NOMO-1 treated with DMSO at 0.1 percent for 48 hours (cell line): Measurements from ENCODE around the gene CDK6.

ENCODE experiments used
- DNase-seq: peaks from one replicate; lab custom pipeline; 2025; ENCODE audit not compliant: unreplicated experiment; lab: John Stamatoyannopoulos, UW

The CDK6 gene

DNA sequence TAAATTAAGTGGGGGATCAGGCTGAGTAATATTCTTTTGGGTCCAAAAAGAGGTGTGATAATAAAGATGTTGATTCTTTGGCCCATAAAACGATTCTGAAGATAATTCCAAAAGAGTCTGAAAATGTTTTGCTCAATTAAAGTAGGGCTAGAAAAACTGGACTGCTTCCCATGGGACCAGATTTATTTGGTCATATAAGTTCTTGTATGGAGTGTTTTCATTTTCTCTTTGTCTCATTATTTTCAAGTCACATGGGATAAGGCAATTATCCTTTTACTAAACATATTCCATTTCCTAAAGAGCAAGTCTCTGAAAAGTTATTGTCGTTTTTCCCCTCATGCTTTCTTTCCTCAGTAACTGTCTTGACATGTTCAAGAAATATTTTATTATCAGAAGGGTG, 41.5 kb downstream of the CDK6 start:
- no peak for DNase-seq

DNA sequence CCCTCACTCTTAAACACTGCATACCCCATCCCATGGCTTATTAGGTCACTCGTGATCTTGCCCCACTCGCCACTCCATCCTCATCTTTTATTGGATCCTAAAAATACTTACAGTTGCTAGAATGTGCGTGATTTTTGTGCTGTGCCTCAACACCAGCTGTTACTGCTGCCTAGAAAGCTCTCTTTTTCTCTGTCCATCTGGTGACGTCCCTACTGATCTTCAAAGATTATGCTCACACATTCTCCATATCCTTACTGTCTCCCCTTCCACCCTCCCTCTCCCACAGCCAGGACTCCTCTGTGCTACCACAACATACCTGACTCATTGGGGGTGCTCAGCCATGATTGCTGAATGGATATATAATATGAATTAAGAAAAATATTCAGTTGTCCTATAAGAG, 42.0 kb downstream of the CDK6 start:
- no peak for DNase-seq

DNA sequence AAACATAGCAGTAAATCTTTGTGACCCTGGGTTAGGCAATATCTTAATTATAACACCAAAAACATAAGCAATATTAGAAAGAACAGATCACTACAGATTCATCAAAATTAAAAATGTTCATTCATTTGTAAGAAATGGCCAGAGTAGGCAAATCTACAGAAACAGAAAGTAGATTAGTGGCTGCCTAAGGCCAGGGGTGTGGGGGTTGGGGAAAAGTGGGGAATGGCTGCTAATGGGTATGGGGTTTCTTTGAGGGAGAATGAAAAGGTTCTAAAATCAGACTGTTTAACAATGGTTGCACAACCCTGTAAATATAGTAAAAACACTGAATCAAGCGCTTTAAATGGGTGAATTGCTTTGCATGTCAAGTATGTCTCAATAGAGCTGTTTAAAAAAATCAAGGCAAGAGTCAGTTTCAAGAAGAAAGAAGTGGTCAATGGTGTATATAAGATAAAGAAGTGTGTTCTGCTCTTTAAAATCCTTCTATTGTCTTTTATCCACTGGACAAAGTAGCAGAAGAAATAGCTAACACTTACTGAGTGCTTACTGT, 42.6 kb downstream of the CDK6 start:
- peak; percentile 98 for DNase-seq

DNA sequence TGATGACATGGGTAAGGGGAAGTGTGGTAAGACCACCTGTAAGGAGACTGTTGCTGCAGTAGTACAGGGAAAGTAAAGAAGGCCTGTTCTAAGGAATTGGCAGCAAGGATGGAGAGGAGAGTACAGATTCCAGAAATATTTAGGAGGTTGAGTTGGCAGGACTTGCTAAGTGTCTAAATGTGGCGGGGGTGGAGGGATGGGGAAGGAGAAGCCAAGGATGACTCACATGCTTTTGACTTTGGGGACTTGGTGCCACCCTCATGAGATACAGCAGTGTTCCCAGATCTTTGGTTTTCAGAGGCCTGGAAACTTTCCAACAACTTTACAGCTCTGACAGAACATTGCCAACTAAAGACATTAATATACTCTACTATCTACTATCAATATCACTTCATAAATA, 45.4 kb downstream of the CDK6 start:
- no peak for DNase-seq

DNA sequence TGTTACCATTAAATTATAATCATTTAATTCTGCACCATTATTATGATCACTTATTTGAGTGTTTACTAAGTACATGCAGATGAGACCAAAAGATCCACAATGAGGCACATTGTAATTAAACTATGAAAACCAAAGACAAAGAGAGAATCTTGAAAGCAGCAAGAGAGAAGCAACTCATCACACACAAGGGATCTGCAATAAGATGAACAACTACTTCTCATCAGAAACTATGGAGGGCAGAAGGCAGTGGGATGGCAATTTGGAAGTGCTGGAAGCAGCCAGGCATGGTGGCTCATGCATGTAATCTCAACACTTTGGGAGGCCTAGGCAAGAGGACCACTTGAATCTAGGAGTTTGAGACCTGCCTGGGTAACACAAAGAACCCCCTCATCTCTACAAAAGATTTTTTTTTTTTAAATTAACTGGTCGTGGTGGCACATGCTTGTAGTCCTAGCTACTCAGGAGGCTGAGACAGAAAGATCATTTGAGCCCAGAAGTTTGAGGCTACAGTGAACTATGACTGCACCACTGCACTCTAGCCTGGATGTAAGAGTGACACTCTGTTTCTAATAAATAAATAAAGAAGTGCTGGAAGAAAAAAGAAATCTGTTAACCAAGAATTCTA, 47.7 kb downstream of the CDK6 start:
- DNase-seq = peak; percentile 41

DNA sequence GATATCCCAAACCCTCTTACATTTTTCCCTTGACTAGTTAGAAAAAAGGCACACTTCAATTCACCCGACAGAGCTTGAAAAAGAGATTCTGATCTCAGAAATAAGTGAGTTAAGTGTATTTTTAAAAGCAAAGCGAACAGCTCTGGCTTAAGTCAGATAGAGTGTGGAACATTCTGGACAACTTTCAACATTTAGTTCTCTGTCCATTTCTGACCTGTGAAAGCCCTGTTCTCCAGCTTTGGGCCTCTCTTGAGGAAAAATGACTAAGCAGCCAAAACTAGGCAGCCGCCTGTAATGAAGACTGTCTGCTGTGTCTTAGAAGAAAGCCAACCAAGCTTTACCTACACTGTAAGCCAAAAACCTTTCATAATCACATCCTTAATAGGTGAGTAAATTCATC, 50.5 kb downstream of the CDK6 start:
- no peak for DNase-seq

DNA sequence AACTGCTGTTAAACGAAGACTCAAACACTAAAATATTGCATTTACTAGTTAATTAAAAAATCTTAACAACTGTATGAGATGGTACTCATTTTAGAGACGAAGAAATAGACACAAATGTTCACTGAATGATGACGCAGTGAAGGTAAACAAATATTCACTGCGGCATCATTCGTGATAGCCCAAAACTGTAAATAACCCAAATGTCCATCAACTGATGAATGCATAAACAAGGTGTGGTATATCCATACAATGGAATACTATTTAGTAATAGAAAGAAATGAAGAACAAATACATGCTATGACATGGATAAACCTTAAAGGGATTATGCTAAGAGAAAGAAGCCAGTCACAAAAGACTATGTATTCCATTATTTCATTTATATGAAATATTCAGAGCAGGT, 51.4 kb downstream of the CDK6 start:
- DNase-seq = no peak

DNA sequence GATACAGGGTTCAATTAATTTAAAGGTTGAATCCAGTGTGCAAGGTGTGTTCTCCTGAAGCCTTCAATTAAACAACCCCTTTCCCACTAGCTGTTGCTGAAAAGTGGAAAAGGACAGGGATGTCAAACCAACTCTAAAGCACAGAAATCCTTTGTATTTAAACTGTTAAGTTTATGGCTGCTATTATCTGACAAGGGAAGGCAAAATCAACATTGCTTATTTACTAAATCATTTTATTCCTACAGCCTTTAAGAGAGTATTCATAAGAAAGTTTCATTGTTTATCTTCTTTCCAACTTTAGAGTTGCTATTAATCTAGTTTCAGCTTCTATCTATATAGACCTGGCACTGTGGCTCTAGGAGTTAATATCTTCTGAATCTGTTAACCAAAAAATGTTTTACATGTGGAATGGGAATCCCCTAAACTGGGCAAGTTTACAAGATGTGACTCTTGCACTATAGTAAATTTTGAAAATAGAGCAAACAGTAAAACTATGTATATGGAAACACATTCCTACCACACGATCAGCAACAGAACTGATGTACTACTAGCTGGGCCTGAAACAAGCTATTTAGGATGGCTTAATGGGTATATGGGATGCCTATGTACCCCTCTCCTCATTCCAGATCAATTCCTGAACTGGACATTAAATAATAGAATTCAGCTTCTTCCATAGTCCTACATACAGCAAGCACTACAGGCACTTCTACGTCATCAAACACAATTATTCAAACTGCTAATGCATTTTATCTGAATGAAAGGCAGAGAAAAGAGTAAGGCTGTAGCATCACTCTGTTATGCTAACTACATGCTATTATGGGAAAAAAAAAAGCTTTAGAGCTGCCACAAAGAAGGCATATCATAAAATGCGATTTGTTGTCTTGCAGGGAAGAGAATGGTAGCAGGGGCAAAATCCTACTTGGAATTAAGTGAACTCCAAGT, 52.8 kb downstream of the CDK6 start:
- DNase-seq = no peak

DNA sequence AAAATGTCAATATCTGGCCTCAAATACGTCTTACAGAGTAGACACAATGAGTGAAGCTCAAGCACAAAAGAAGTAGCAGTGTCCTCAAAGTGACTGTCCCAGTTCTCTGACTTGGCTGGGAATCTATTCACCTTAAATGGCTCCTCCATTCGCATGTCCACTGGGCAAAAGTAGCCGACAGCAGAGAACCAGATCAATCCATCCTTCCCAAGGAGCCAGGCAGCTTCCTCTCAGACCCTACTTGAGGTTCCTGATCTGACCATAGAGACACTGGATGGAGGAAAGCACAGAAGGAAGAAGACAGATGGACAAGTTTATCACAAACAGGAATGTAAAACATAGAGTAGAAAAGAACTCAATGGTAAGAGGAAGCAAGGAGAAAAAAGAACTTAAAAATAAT, 53.5 kb downstream of the CDK6 start:
- DNase-seq = no peak

DNA sequence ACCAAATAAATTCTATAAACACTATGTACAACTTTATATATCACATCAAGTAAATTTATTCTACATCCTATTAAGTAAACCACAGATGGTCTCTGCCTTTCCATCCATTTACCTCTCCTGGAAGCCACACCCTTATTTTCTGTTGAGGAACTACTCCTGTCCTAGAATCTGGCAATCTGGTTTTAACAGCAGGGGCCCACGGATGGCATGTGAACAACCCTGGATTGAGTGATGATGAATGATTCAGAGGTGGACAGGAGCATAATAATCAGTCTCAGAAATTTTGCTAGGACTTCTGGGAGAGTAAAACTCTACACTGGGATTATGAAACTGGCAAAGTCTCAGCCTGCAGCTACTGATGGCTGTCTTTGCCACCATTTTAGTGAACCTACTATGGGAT, 54.1 kb downstream of the CDK6 start:
- DNase-seq = peak; percentile 42

DNA sequence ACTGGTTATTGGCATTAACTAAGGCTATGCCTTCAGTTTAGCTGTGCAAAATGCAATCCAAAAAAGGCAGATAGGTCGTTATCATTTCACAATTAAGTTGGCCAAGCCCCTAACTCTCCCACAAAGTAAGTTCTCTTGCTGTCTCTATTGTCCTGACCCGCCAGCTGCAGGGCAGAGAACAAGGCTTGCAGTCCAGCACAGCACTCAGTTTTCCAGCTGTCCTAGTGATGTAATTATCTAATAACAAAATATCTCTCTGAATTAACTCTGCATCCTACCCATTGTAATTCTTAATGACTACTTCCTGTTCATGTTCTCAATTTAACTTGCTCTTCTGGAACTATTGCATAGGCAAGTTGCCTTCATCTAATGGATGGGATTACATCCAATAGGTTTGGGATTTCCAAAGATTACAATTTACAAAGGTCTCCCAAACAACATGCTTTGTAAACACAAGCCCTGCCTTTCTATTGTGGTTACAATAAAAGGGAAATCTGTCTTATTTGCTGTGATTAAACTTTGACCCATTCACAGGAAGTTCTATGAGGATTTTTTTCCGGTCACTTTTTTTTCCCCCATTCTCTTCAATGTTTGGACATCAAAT, 55.2 kb downstream of the CDK6 start:
- DNase-seq = peak; percentile 81

DNA sequence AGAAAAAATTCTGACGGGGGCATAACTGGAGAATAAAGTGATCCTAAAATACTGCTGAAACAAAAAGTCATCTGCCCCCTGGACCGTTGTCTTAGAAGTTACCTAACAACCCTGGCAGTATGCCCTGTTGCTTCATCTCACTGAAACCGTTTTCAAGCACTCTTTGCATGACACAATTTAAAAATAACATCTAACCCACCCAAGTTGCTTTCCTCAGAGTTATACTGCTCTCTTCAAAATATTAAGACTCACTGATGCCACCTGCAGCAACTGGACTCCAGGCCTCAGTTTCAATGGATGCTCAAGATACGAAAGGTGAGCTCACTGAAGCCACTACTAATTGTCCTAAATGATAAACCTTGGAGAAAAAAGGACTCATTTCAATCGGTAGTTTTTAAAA, 57.4 kb downstream of the CDK6 start:
- peak; percentile 100 for DNase-seq

DNA sequence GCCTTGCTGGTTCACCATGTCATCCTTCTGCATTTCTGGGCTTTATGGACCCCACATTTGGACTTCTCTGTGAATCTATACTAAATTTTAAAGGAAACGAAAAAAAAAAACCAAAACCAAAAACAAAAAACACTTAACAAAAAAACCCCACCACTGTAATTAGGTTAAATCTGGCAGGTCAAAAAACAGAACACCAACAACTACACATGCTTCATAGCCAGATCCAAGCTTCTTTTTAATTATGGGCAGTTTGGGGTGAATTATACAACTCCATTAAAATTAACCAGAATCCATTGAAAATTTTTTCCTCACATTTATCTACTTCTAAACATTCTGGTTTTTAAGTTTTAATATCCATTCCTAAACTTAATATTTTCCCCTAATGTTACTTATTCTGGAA, 58.4 kb downstream of the CDK6 start:
- DNase-seq = no peak

DNA sequence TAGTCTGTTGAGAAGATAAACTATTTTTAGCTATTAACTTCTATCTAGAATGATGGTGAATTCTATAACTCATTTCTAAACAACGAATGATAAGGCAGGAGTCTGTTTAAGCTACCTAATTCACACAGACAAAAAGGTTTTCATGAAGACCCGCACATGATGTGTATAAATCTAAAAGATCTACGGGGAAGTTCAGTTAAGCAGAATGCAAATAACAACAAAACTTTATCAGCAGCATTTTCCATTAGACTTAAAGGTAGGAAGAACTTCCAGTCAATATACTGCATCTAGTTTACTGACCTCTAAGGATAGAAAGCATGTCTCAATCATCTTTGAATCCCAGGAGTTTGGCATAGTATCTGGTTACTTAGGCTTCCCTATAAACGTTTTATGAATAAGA, 62.6 kb downstream of the CDK6 start:
- no peak for DNase-seq

DNA sequence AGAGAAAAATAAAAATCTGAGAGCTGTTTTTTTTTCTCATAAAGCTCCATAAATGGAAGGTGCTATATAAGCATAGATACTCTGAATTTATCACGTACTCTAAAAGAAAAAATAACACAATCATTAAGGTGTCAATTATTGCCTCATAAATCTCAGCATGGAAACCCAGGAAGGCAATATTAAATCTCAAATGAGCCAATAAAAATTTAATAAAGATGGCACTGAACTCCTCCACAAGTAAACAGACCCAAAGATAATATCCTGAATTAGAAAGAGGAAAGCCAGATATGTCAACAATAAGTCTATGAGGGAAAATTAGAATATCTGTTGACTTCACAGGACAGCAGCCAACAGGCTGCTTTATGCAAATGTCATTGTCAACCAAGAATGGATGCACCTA, 66.5 kb downstream of the CDK6 start:
- no peak for DNase-seq

DNA sequence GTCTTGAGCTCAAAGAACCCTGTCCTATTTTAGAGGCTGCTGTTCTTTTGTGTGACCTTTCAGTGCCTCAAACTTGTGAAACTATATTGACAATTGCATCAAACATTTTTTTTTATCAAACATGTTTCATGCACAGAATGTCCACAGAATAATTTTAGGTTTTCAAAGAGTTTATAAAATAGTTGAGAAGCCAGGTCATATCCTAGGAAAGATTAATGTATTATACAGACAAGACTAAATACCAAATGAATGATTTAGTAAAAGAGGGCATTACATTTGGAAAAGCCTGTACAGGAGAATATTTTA, 67.0 kb downstream of the CDK6 start:
- DNase-seq = no peak

DNA sequence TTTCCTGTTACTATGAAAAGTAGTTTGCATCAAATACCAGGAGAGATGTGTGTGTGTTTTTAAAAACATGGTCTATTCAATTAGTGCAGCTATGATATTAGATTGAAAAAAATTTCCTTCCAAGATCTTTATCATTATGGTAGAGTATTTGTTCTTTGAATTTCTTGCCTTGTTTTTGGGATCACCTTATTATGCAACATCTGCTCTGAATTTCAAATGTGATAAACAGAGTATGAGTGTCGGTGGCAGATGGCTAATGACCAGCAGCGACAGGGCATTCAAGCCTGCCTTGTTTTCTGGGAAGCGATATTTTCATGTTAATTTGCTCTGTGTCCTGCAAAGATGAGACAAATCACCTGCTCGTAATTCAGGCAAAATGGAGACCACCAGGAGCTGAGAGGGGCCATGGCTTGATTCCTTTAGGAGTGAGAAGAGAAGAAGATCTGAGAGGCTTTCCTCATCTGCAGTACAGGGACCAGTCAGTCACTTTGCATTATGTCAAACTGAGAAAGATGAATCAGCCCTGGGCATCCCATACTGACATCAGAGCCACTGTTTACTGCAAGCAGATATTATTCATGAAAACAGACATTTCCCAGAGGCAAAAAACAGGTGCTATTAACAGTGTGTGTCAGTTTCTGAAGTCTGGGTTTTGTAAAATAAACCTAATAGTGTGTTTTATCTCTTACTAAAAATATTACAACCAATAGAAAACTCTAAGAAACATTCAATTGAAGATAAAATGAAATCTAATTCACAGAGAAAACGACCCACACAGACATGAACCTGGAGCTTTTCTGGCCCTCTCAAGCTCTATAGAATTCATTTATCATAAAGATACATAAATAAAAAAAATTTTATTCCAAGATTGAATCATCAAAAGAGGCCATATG, 67.6 kb downstream of the CDK6 start:
- DNase-seq = no peak

DNA sequence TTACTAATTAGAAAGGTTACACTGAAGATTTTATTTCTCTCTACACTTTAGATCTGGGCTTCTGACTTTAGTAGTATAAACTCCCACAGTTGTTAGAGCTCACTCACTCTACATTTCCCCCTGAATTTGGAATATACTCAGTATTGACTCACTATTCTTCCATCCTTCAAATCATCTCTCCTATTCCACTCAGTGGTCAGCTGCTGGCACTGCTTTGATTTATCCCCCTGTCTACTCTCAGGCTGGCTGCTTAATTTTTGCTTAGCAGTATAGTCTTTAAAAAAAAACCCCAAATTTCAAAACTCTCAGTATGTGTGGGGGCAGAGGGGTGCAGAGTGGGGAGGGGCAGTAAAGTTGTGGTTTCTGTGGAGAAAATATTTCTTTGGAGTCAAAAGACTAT, 68.9 kb downstream of the CDK6 start:
- no peak for DNase-seq

DNA sequence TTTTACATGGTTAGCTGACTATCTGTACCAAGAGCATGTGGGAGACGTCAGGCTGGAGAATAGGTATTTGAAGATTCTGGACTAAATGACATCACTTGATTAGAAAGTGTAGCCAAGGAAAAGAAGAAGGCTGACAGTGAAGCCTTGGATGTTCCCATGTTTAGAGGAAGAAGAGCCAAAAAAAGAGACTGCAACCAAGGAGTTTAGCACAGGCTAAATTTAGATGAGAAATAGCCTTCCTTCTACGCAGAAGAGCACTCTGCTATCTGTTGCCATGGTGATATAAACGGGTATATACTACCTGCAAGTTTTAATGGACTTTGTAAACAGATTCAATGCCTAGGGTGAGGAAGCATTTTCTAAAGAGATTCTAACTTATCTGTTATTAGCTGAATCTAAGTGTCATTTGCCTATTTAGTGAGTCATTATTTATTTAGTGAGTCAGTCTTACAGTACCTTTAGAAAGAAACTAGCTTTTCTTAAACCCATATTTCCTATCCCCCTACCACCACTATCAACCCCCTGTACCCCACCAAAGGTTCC, 69.8 kb downstream of the CDK6 start:
- DNase-seq = peak; percentile 54

DNA sequence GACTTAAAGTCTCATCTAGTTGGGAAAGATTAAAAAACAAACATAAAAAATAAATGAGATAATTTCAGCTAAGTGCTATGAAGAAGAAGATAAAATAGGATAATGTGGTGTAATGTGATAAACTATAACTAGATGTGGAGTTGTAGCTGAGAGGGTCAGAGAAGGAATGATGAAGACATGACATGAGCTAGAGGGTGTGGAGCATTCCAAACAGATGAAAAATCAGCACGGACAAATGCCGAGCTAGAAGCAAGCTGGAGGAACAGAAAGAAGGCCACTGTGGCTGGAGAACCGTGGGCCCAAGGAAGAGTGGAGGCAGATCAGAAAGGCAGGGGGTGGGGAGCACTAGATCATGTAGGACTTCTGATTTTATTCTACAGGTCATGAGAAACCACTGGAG, 70.6 kb downstream of the CDK6 start:
- DNase-seq = no peak
